Measurements from ENCODE around the gene TNFRSF12A.

- TF ChIP-seq CEBPB (IDR thresholded peaks at IDR 0.05): no peak
- no peak for TF ChIP-seq SREBF2 (IDR thresholded peaks at IDR 0.05)
- no peak for TF ChIP-seq CTCF (IDR thresholded peaks at IDR 0.05)
Observed at GRCh38 chr16:3017794-3018506, 2.2 kb upstream of the TNFRSF12A start, which contains the start of gene CLDN6.
